CD14-positive monocyte (primary cell): Measurements from ENCODE around the gene MCC. TPM values are rescaled to one million over a fixed set of nuclear protein-coding genes. Genes with fewer than 3 reads are reported as not detected.

ENCODE experiments used
- DNase-seq, 3 donors: peaks; one replicate each; pipeline ENCODE4 v3.0.0-alpha.2; 2011 to 2022
- H2AFZ ChIP-seq: 2 replicates; pipeline ENCODE4 v1.6.0; 2012; ENCODE audit warnings: mild to moderate bottlenecking, low read depth, low read length, inconsistent platforms; ENCODE audit not compliant: insufficient read depth, poor library complexity, severe bottlenecking
- H3K27ac ChIP-seq, 2 donors: 1 replicate in 1 of 2; 2 replicates in 1 of 2; pipeline ENCODE4 v1.5.1; 2012 to 2013; ENCODE audit warnings: low read length in 2 of 2, control low read depth in 1 of 2, inconsistent platforms in 1 of 2, low read depth in 1 of 2, mild to moderate bottlenecking in 1 of 2
- H3K27me3 ChIP-seq, 2 donors: one replicate each; pipeline versions ENCODE4 v1.6.0 to v1.6.1; 2011 to 2013; ENCODE audit warnings: low read length in 2 of 2; ENCODE audit not compliant: control insufficient read depth in 2 of 2, insufficient read depth in 2 of 2
- H3K36me3 ChIP-seq, 2 donors: replicated peaks in 1 of 2; 1 replicate in 1 of 2; 2 replicates in 1 of 2; pipeline versions ENCODE4 v1.5.1 to v1.6.1; 2012 to 2013; ENCODE audit warnings: low read length in 2 of 2, control low read depth in 1 of 2, inconsistent platforms in 1 of 2, mild to moderate bottlenecking in 1 of 2; ENCODE audit not compliant: insufficient read depth in 2 of 2, control insufficient read depth in 1 of 2
- H3K4me1 ChIP-seq, 2 donors: 1 replicate in 1 of 2; 2 replicates in 1 of 2; pipeline versions ENCODE4 v1.5.1 to v1.6.1; 2012 to 2013; ENCODE audit warnings: low read length in 2 of 2, control low read depth in 1 of 2, inconsistent platforms in 1 of 2, mild to moderate bottlenecking in 1 of 2, moderate library complexity in 1 of 2; ENCODE audit not compliant: insufficient read depth in 2 of 2, control insufficient read depth in 1 of 2
- H3K4me2 ChIP-seq: replicated peaks from 2 replicates; pipeline ENCODE3; 2012; ENCODE audit warnings: low read length, moderate library complexity, mild to moderate bottlenecking; ENCODE audit not compliant: poor library complexity, severe bottlenecking; ENCODE audit errors: extremely low read depth
- H3K4me3 ChIP-seq, 3 experiments: fragments of 200-600 bp in 1 of 3; sonication (generic) in 1 of 3; replicated peaks in 1 of 3; 1 replicate in 2 of 3; 2 replicates in 1 of 3; pipeline ENCODE4 v1.5.1; 2011 to 2013; ENCODE audit warnings: low read length in 3 of 3, mild to moderate bottlenecking in 3 of 3, control low read depth in 2 of 3, low read depth in 2 of 3, inconsistent platforms in 1 of 3, moderate library complexity in 1 of 3
- H3K79me2 ChIP-seq: 2 replicates; pipeline ENCODE4 v1.6.0; 2012; ENCODE audit warnings: mild to moderate bottlenecking, control low read depth, inconsistent platforms, low read length, moderate library complexity; ENCODE audit not compliant: insufficient read depth
- H3K9ac ChIP-seq: 2 replicates; pipeline ENCODE4 v1.6.0; 2017; ENCODE audit warnings: low read length, mild to moderate bottlenecking; ENCODE audit not compliant: insufficient read depth, poor library complexity, severe bottlenecking
- H3K9me3 ChIP-seq, 2 donors: replicated peaks in 1 of 2; 1 replicate in 1 of 2; 2 replicates in 1 of 2; pipeline versions ENCODE4 v1.5.1 to v1.6.1; 2012 to 2013; ENCODE audit warnings: low read length in 2 of 2, control low read depth in 1 of 2; ENCODE audit not compliant: control insufficient read depth in 1 of 2, insufficient read depth in 1 of 2
- H4K20me1 ChIP-seq: 2 replicates; pipeline ENCODE4 v1.6.0; 2012; ENCODE audit warnings: mild to moderate bottlenecking, low read length, control low read depth, moderate library complexity; ENCODE audit not compliant: insufficient read depth
- H3K27ac Mint-ChIP-seq, 7 donors: one replicate each; pipeline ENCODE4 v1.8.0; 2020; ENCODE audit warnings: mild to moderate bottlenecking in 7 of 7, mixed read lengths in 7 of 7, moderate library complexity in 6 of 7, inconsistent platforms in 2 of 7
- H3K27me3 Mint-ChIP-seq, 3 donors: one replicate each; pipeline ENCODE4 v1.8.0; 2021 to 2022; ENCODE audit warnings: low read depth in 3 of 3, mild to moderate bottlenecking in 3 of 3, mixed read lengths in 3 of 3, moderate library complexity in 3 of 3, inconsistent platforms in 1 of 3
- H3K36me3 Mint-ChIP-seq, 2 donors: one replicate each; pipeline ENCODE4 v1.8.0; 2020; ENCODE audit warnings: mixed read lengths in 2 of 2, inconsistent platforms in 1 of 2, mild to moderate bottlenecking in 1 of 2
- H3K4me1 Mint-ChIP-seq: one replicate; pipeline ENCODE4 v1.8.0; 2020; ENCODE audit warnings: mild to moderate bottlenecking, mixed read lengths
- H3K4me3 Mint-ChIP-seq, 2 donors: one replicate each; pipeline ENCODE4 v1.8.0; 2020; ENCODE audit warnings: mild to moderate bottlenecking in 2 of 2, mixed read lengths in 2 of 2, moderate library complexity in 1 of 2
- H3K9me3 Mint-ChIP-seq, 7 donors: one replicate each; pipeline ENCODE4 v1.8.0; 2020 to 2022; ENCODE audit warnings: mixed read lengths in 7 of 7, mild to moderate bottlenecking in 6 of 7, moderate library complexity in 6 of 7, inconsistent platforms in 2 of 7
- CTCF ChIP-seq: fragments of 200-600 bp; IDR thresholded peaks from one replicate; pipeline ENCODE4 v1.8.0; 2022; ENCODE audit warnings: antibody characterized with exemption, mild to moderate bottlenecking
- WGBS: methylation state at CpG from one replicate; pipeline ENCODE4 v1.1.5; 2013; ENCODE audit warnings: missing lambda C conversion rate; ENCODE audit not compliant: insufficient coverage; 5-methylcytosine and 5-hydroxymethylcytosine counted together
- intact Hi-C, 2 donors: fragments of 100-400 bp; cut with micrococcal nuclease; formaldehyde crosslinking; loops; one replicate each; pipeline versions ENCODE4 v1.15.0 to v1.15.1; 2023
- polyA plus RNA-seq, 3 donors: library from polyadenylated mRNA; depleted of rRNA in 1 of 3; unstranded in 2 of 3; stranded (reverse) in 1 of 3; fragments of 300-500 nt in 2 of 3; fragments of >200 nt in 1 of 3; fragmentation: Illumina TruSeq in 2 of 3; gene quantifications; 1 replicate in 2 of 3; 2 replicates in 1 of 3; pipeline ENCODE4 v1.2.3, GENCODE V29; 2012 to 2021

Gene MCC
- polyA plus RNA-seq, 3 donors: 0.09 TPM; not detected in 2

GRCh38 chr5:113333411-113333810 lies 154.8 kb downstream of the MCC start:
- Histone ChIP-seq H3K27ac (no peak overlapping the region), H2AFZ (no peak overlapping the region), H4K20me1 (no peaks in the 10 kb centered on the region), H3K4me3 (no peak overlapping the region), H3K79me2 (no peaks in the 10 kb centered on the region), H3K36me3 (no peaks in the 10 kb centered on the region), H3K4me1 (peaks cover 11 to 13% of the 10 kb centered on the region in 2 donors), H3K9me3 (no peaks in the 10 kb centered on the region), H3K9ac (no peak overlapping the region), H3K27me3 (peaks cover 0 to 8% of the 10 kb centered on the region in 2 donors), H3K4me2 (no peak overlapping the region)
- no peak overlapping the region for H3K27ac Mint-ChIP-seq
- peaks cover 7 to 24% (median 13%) of the 10 kb centered on the region in 3 donors for H3K27me3 Mint-ChIP-seq
- no peak for DNase-seq
- WGBS: no CpG with 5 or more reads among the region's 1 CpG
- intact Hi-C loops: no loop called here
- no peaks in the 10 kb centered on the region for H3K9me3 Mint-ChIP-seq
- no peak overlapping the region for H3K4me3 Mint-ChIP-seq
- H3K4me1 Mint-ChIP-seq: peaks cover 19% of the 10 kb centered on the region
- TF ChIP-seq CTCF: no peak
- H3K36me3 Mint-ChIP-seq: no peaks in the 10 kb centered on the region

GRCh38 chr5:113331209-113331551 lies 157.1 kb downstream of the MCC start:
- no peak for TF ChIP-seq CTCF
- H3K9ac ChIP-seq: no peak overlapping the region
- Mint-ChIP-seq H3K9me3 (no peaks in the 10 kb centered on the region), H3K27me3 (peaks cover 5 to 14% (median 9%) of the 10 kb centered on the region in 3 donors), H3K27ac (peak overlapping the region in 2 of 7 donors; percentile 9 to 73), H3K4me3 (peak overlapping the region in 1 of 2 donors; percentile 76), H3K36me3 (no peaks in the 10 kb centered on the region), H3K4me1 (peaks cover 19% of the 10 kb centered on the region)
- H3K36me3 ChIP-seq: no peaks in the 10 kb centered on the region
- H3K27ac ChIP-seq: no peak overlapping the region
- H3K4me3 ChIP-seq: peak overlapping the region in 1 of 3 experiments; percentile 50
- no peaks in the 10 kb centered on the region for H3K79me2 ChIP-seq
- H4K20me1 ChIP-seq: no peaks in the 10 kb centered on the region
- no peak overlapping the region for H2AFZ ChIP-seq
- no peaks in the 10 kb centered on the region for H3K9me3 ChIP-seq
- peak overlapping the region; percentile 47 for H3K4me2 ChIP-seq
- intact Hi-C loops: no loop called here
- H3K27me3 ChIP-seq: peaks cover 0 to under 1% of the 10 kb centered on the region in 2 donors
- peak in 1 of 3 donors; percentile 13 for DNase-seq
- no CpG with 5 or more reads among the region's 4 CpGs for WGBS
- H3K4me1 ChIP-seq: peaks cover 11 to 13% of the 10 kb centered on the region in 2 donors
